ENCODE measurements around the gene CYB5A.
"Not testable (repeated sequence)": the region's sequence is repeated elsewhere in the genome, so short reads cannot be mapped to it uniquely, and the experiment has no call there.

CYB5A gene

DNA sequence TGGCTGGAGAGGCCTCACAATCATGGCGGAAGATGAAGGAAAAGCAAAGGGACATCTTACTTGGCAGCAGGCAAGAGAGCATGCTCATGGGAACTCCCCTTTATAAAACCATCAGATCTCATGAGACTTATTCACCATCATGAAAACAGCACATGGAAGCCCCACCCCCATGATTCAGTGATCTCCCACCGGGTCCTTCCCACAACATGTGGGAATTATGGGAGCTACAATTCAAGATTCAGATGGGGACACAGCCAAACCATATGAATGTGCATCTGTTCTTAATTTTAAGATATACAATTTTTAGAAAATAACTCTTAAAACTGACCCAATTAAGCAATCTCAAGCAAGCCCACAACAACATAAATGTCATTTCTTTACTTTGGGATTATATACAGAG, 36.4 kb upstream of the CYB5A start:
- H3K4me2 ChIP-seq (ENCODE audit: low read length): no peak overlapping the region
- TF ChIP-seq EZH2phosphoT487 (IDR thresholded peaks at IDR 0.05; ENCODE audit: low read depth) (no peak), CTCF (IDR thresholded peaks at IDR 0.05; ENCODE audit: low read depth, low read length) (no peak)
- H3K79me2 ChIP-seq (ENCODE audit: low read length): no peaks in the 10 kb centered on the region
- no peak overlapping the region for H3K9ac ChIP-seq (ENCODE audit: low read length)
- H3K27me3 ChIP-seq (ENCODE audit: low read depth, low read length): no peaks in the 10 kb centered on the region
- no peak overlapping the region for H3K4me3 ChIP-seq (ENCODE audit: low read length)
- H3K27ac ChIP-seq (ENCODE audit: low read length): no peak overlapping the region
- no peaks in the 10 kb centered on the region for H4K20me1 ChIP-seq (ENCODE audit: insufficient read depth, low read length)
- no peak overlapping the region for H2AFZ ChIP-seq (ENCODE audit: low read depth, low read length)
- no peaks in the 10 kb centered on the region for H3K4me1 ChIP-seq (ENCODE audit: low read length)
- peaks cover 5% of the 10 kb centered on the region for H3K36me3 ChIP-seq (replicated peaks; ENCODE audit: low read depth, low read length)
- H3K9me3 ChIP-seq (ENCODE audit: insufficient read depth, low read length): peaks cover 6% of the 10 kb centered on the region; the same call in 1 of the 2 replicates

DNA sequence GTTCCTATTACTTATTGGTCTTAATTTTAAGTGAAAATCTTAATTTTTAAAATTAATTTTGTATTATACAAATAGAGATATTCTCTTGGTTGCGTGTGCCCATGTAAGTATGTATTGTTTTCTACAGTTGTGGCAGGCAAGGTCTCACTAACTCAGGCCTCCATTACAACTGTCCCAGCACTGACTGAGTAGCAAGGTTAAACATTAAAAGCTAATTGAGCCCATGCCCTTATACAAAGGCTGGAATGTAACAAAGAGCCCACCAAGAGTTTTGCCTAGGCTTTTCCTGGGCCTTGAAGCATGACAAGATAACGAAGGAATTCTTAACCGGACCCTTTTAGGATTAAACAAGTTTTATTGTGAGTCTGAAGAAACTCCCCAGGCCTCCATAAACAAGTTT, 35.0 kb upstream of the CYB5A start:
- H3K79me2 ChIP-seq (ENCODE audit: low read length); H4K20me1 ChIP-seq (ENCODE audit: insufficient read depth, low read length); H3K27ac ChIP-seq (ENCODE audit: low read length); H3K4me1 ChIP-seq (ENCODE audit: low read length); H3K9me3 ChIP-seq (ENCODE audit: insufficient read depth, low read length); H3K4me2 ChIP-seq (ENCODE audit: low read length); H3K9ac ChIP-seq (ENCODE audit: low read length); H3K27me3 ChIP-seq (ENCODE audit: low read depth, low read length); H3K4me3 ChIP-seq (ENCODE audit: low read length); H3K36me3 ChIP-seq (replicated peaks; ENCODE audit: low read depth, low read length); H2AFZ ChIP-seq (ENCODE audit: low read depth, low read length): not testable (repeated sequence)

DNA sequence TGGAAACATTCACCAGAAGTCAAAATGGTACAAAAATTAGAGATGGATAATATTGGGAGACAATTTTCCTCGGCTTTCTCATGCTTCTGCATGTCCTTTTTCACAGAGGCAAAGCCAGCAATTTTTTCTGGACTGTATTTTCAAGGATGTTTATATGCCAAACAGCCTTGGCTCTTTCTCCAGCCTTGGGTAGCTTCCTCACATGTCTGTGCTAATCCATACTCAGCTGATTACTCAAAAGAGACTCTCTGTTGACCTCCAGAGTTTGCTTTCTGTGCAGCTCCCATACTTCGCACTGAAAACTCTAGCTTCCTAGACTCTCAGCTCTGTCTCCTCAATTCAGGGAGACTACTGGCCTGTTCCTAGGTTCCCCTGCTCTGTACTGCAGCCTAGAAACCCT, 34.5 kb upstream of the CYB5A start:
- Histone ChIP-seq H3K9me3 (ENCODE audit: insufficient read depth, low read length) (no peaks in the 10 kb centered on the region), H3K4me3 (ENCODE audit: low read length) (no peak overlapping the region), H3K27me3 (ENCODE audit: low read depth, low read length) (no peaks in the 10 kb centered on the region), H3K4me2 (ENCODE audit: low read length) (no peak overlapping the region), H3K79me2 (ENCODE audit: low read length) (no peaks in the 10 kb centered on the region), H3K27ac (ENCODE audit: low read length) (no peak overlapping the region), H3K9ac (ENCODE audit: low read length) (no peak overlapping the region), H4K20me1 (ENCODE audit: insufficient read depth, low read length) (no peaks in the 10 kb centered on the region), H3K36me3 (replicated peaks; ENCODE audit: low read depth, low read length) (no peaks in the 10 kb centered on the region), H2AFZ (ENCODE audit: low read depth, low read length) (no peak overlapping the region), H3K4me1 (ENCODE audit: low read length) (no peaks in the 10 kb centered on the region)
- no peak for TF ChIP-seq CTCF (IDR thresholded peaks at IDR 0.05; ENCODE audit: low read depth, low read length)
- TF ChIP-seq EZH2phosphoT487 (IDR thresholded peaks at IDR 0.05; ENCODE audit: low read depth): no peak

- no peaks in the 10 kb centered on the region for H3K36me3 ChIP-seq (replicated peaks; ENCODE audit: low read depth, low read length)
- H4K20me1 ChIP-seq (ENCODE audit: insufficient read depth, low read length): no peaks in the 10 kb centered on the region
- no peak overlapping the region for H3K4me3 ChIP-seq (ENCODE audit: low read length)
- H3K4me2 ChIP-seq (ENCODE audit: low read length): no peak overlapping the region
- H3K79me2 ChIP-seq (ENCODE audit: low read length): no peaks in the 10 kb centered on the region
- no peak overlapping the region for H3K27ac ChIP-seq (ENCODE audit: low read length)
- no peak overlapping the region for H2AFZ ChIP-seq (ENCODE audit: low read depth, low read length)
- TF ChIP-seq CTCF (IDR thresholded peaks at IDR 0.05; ENCODE audit: low read depth, low read length) (no peak), EZH2phosphoT487 (IDR thresholded peaks at IDR 0.05; ENCODE audit: low read depth) (no peak)
- H3K4me1 ChIP-seq (ENCODE audit: low read length): no peaks in the 10 kb centered on the region
- no peaks in the 10 kb centered on the region for H3K9me3 ChIP-seq (ENCODE audit: insufficient read depth, low read length)
- no peaks in the 10 kb centered on the region for H3K27me3 ChIP-seq (ENCODE audit: low read depth, low read length)
- H3K9ac ChIP-seq (ENCODE audit: low read length): no peak overlapping the region
These were observed 24.8 kb upstream of the CYB5A start for GRCh38 chr18:74316257-74317170.

Measured in OCI-LY3 (cell line).